Ovary (tissue), 9 donors: ENCODE results near the gene HPCA. TPM values are rescaled to one million over a fixed set of nuclear protein-coding genes. Genes with fewer than 3 reads are reported as not detected.
A peak's percentile ranks its signal among the peaks of the same experiment; 100 is the strongest.

Experiments
- DNase-seq, 5 donors: peaks; one replicate each; pipeline ENCODE4 v3.0.0-alpha.2; 2019 to 2020
- H3K27ac ChIP-seq, 2 donors: fragments of 200-600 bp; one replicate each; pipeline versions ENCODE4 v1.5.1 to v1.8.0; 2019 to 2022
- H3K27me3 ChIP-seq: fragments of 200-600 bp; one replicate; pipeline ENCODE4 v1.8.0; 2022
- H3K36me3 ChIP-seq: fragments of 200-600 bp; sonication (generic); one replicate; pipeline ENCODE4 v1.5.1; 2019
- H3K4me1 ChIP-seq: one replicate; pipeline ENCODE4 v1.8.1; 2013; ENCODE audit warnings: mild to moderate bottlenecking, moderate library complexity; ENCODE audit not compliant: insufficient read depth
- H3K4me3 ChIP-seq: fragments of 200-600 bp; sonication (generic); one replicate; pipeline ENCODE4 v1.5.1; 2017
- H3K9me3 ChIP-seq, 2 donors: fragments of 200-600 bp in 1 of 2; sonication (generic) in 1 of 2; one replicate each; pipeline versions ENCODE4 v1.5.1 to v1.8.1; 2013 to 2019; ENCODE audit warnings: mild to moderate bottlenecking in 1 of 2, moderate library complexity in 1 of 2
- CTCF ChIP-seq, 3 donors: fragments of 450-650 bp in 2 of 3; fragments of 200-600 bp in 1 of 3; IDR thresholded peaks; one replicate each; pipeline versions ENCODE4 v1.5.1 to v1.8.0; 2016 to 2022; ENCODE audit warnings: antibody characterized with exemption in 3 of 3, mild to moderate bottlenecking in 1 of 3
- EP300 ChIP-seq: sonication (generic); formaldehyde crosslinking; IDR thresholded peaks from one replicate; pipeline ENCODE4 v1.6.1; 2017; ENCODE audit warnings: antibody characterized with exemption
- POLR2A ChIP-seq: fragments of 450-650 bp; IDR thresholded peaks from one replicate; pipeline ENCODE4 v1.6.1; 2017; ENCODE audit warnings: antibody characterized with exemption, mild to moderate bottlenecking, moderate library complexity
- whole genome bisulfite sequencing, 3 donors: extraction: QIAGEN DNeasy Blood & Tissue Kit in 1 of 3; methylation state at CpG; one replicate each; pipeline versions ENCODE4 v1.1.5 to v1.1.7; 2013 to 2017; 5-methylcytosine and 5-hydroxymethylcytosine counted together
- intact Hi-C, 4 donors: fragments of 100-400 bp; cut with DNase I; formaldehyde crosslinking; loops; one replicate each; pipeline versions ENCODE4 v1.11.0 to v1.15.1; 2022 to 2023
- polyA plus RNA-seq, 2 donors: library from polyadenylated mRNA; stranded (reverse); fragments of 200-250 nt in 1 of 2; fragments of 350-450 nt in 1 of 2; fragmentation: Illumina TruSeq in 1 of 2; extraction: RNeasy Lipid Tissue Mini Kit (QIAGEN cat#74804) in 1 of 2; gene quantifications; one replicate each; pipeline ENCODE4 v1.2.3, GENCODE V29; 2013 to 2014
- total RNA-seq, 7 donors: library from RNA; depleted of rRNA in 2 of 7; stranded (reverse); fragments of >200 nt in 2 of 7; fragmentation: NEBNext Ultra II Directional in 3 of 7; extraction: Animal tissue kit (Norgen Biotek cat#: 25700) in 3 of 7; gene quantifications; one replicate each; pipeline versions ENCODE4 v1.1.0 to v1.2.4, GENCODE V29; 2016 to 2023
- donor health status: DM: no; HTN: no; CAD: no; lungs with moderate emphysema.
- donor health status: DM: no; HTN: no; CAD: no.
- donor health status: Bipolar disorder and iron deficiency.
- donor health status: DM: yes; HTN: yes; CAD: no.
- donor health status: DM: no; HTN: no; CAD: no.
- donor health status: DM: yes; HTN: yes; CAD: no.

The HPCA gene
- total and polyA plus RNA-seq, 9 donors, result 0.23 to 1.0 (median 0.68) TPM; not detected in 1

GRCh38 chr1:32933742-32934322 is 47.5 kb downstream of the HPCA start:
- Histone ChIP-seq H3K36me3 (no peaks in the 10 kb centered on the region), H3K4me3 (no peak overlapping the region), H3K27me3 (no peaks in the 10 kb centered on the region), H3K9me3 (no peaks in the 10 kb centered on the region), H3K27ac (no peak overlapping the region), H3K4me1 (peaks cover 1% of the 10 kb centered on the region)
- 15 to 25% (median 19%) methylated on average over 3 of the region's 3 CpGs for WGBS, 3 donors
- no peak for DNase-seq
- TF ChIP-seq EP300, result no peak
- TF ChIP-seq POLR2A, result no peak
- no peak for TF ChIP-seq CTCF (IDR thresholded peaks at IDR 0.05)
- intact Hi-C loops, result loop anchor here (5.0 to 10.0 kb wide), 4 partner anchors 71 to 151 kb away; partner anchors contain the start of gene AZIN2 (in 3 of the 4)

- H3K4me1 ChIP-seq, result peaks cover 1% of the 10 kb centered on the region
- H3K36me3 ChIP-seq, result no peaks in the 10 kb centered on the region
- no peak overlapping the region for H3K27ac ChIP-seq
- H3K4me3 ChIP-seq, result no peak overlapping the region
- intact Hi-C loops, result loop anchor here (5.0 to 10.0 kb wide), 4 partner anchors 70 to 150 kb away; partner anchors contain the start of gene AZIN2 (in 3 of the 4)
- no peaks in the 10 kb centered on the region for H3K27me3 ChIP-seq
- no peaks in the 10 kb centered on the region for H3K9me3 ChIP-seq
- DNase-seq, result no peak
- 91 to 94% (median 93%) methylated on average over 10 of the region's 10 CpGs for WGBS, 3 donors
- TF ChIP-seq EP300 (no peak), POLR2A (no peak), CTCF (IDR thresholded peaks at IDR 0.05) (no peak)
Observed at GRCh38 chr1:32934535-32934934, 48.2 kb downstream of the HPCA start.

GRCh38 chr1:32937061-32937460 is 50.8 kb downstream of the HPCA start:
- 93 to 94% (median 93%) methylated on average over 4 of the region's 4 CpGs for WGBS, 3 donors
- no peak for DNase-seq
- Histone ChIP-seq H3K27me3 (no peaks in the 10 kb centered on the region), H3K27ac (no peak overlapping the region), H3K4me3 (no peak overlapping the region), H3K9me3 (no peaks in the 10 kb centered on the region), H3K4me1 (peaks cover 6% of the 10 kb centered on the region), H3K36me3 (no peaks in the 10 kb centered on the region)
- TF ChIP-seq CTCF (IDR thresholded peaks at IDR 0.05) (no peak), POLR2A (no peak), EP300 (no peak)
- intact Hi-C loops, result loop anchor here in 3 of 4 donors (10.0 kb wide), 3 partner anchors 68 to 148 kb away; partner anchors contain the start of gene AZIN2 (in 3 of the 3)

- Histone ChIP-seq H3K27ac (no peak overlapping the region), H3K36me3 (no peaks in the 10 kb centered on the region), H3K9me3 (no peaks in the 10 kb centered on the region), H3K4me3 (no peak overlapping the region), H3K27me3 (no peaks in the 10 kb centered on the region), H3K4me1 (peaks cover 4% of the 10 kb centered on the region)
- intact Hi-C loops, result loop anchor here in 3 of 4 donors (10.0 kb wide), 3 partner anchors 65 to 145 kb away; partner anchors contain the start of gene AZIN2 (in 3 of the 3)
- 36 to 48% (median 37%) methylated on average over 4 of the region's 4 CpGs for WGBS, 3 donors
- TF ChIP-seq EP300 (no peak), CTCF (IDR thresholded peaks at IDR 0.05) (no peak), POLR2A (no peak)
- DNase-seq, result peak in 4 of 5 donors; percentile 30 to 64 (median 52)
Observed at GRCh38 chr1:32939655-32940371, 53.5 kb downstream of the HPCA start.
